COLO829 (cell line): Measurements from ENCODE around the gene CDHR5.
"Not testable (repeated sequence)": the region's sequence is repeated elsewhere in the genome, so short reads cannot be mapped to it uniquely, and the experiment has no call there.

ENCODE experiments used
- DNase-seq: peaks from one replicate; pipeline ENCODE4 v3.0.0; 2012; ENCODE audit warnings: low spot score

The CDHR5 gene

GRCh38 chr11:624705-625635 is at the start of gene CDHR5:
Gene CDHR5 (minus strand): TSS chr11:624955. CDS start chr11:624902, 53 bp downstream.
- DNase-seq, result no peak

- DNase-seq, result no peak
These were observed 49.7 kb upstream of the CDHR5 start for GRCh38 chr11:674406-674805.

GRCh38 chr11:673866-674265 is 49.1 kb upstream of the CDHR5 start:
- no peak for DNase-seq

GRCh38 chr11:665704-666281 is 41.0 kb upstream of the CDHR5 start:
- no peak for DNase-seq

GRCh38 chr11:665062-665703 is 40.4 kb upstream of the CDHR5 start:
- no peak for DNase-seq

- peak; percentile 77 for DNase-seq
These were observed 38.0 kb upstream of the CDHR5 start for GRCh38 chr11:662689-663274.

- DNase-seq, result no peak
These were observed 36.1 kb upstream of the CDHR5 start for GRCh38 chr11:660681-661444.

GRCh38 chr11:660281-660680 is 35.5 kb upstream of the CDHR5 start:
- DNase-seq, result no peak

- no peak for DNase-seq
These were observed 34.9 kb upstream of the CDHR5 start for GRCh38 chr11:659532-660085.

GRCh38 chr11:657691-658126 is 33.0 kb upstream of the CDHR5 start:
- no peak for DNase-seq

- no peak for DNase-seq
These were observed 32.1 kb upstream of the CDHR5 start for GRCh38 chr11:656866-657265.

- DNase-seq, result no peak
These were observed 31.7 kb upstream of the CDHR5 start for GRCh38 chr11:656426-656825.

- DNase-seq, result no peak
These were observed 30.4 kb upstream of the CDHR5 start for GRCh38 chr11:655036-655726.

GRCh38 chr11:654444-654843 is 29.7 kb upstream of the CDHR5 start:
- not testable (repeated sequence) for DNase-seq

GRCh38 chr11:653837-654236 is 29.1 kb upstream of the CDHR5 start:
- no peak for DNase-seq

GRCh38 chr11:653136-653535 is 28.4 kb upstream of the CDHR5 start:
- not testable (repeated sequence) for DNase-seq

- no peak for DNase-seq
These were observed 25.7 kb upstream of the CDHR5 start for GRCh38 chr11:650482-650881.

- DNase-seq, result not testable (repeated sequence)
These were observed 23.0 kb upstream of the CDHR5 start for GRCh38 chr11:647672-648158.

GRCh38 chr11:646214-646613 is 21.5 kb upstream of the CDHR5 start:
- no peak for DNase-seq

- no peak for DNase-seq
These were observed 20.8 kb upstream of the CDHR5 start for GRCh38 chr11:645536-645935.
